AG04450 (cell line): Measurements from ENCODE around the gene HCN1. TPM values are rescaled to one million over a fixed set of nuclear protein-coding genes. Genes with fewer than 3 reads are reported as not detected.

Source experiments
- CTCF ChIA-PET: fragments of 300-600, 350-600 bp; formaldehyde crosslinking; extraction: SDS; loops from one replicate; lab custom pipeline; 2022; ENCODE audit warnings: antibody characterized with exemption, inconsistent platforms; lab: Charles Lee
- POLR2A ChIA-PET: fragments of 350-600 bp; formaldehyde crosslinking; extraction: SDS; loops from one replicate; lab custom pipeline; 2021; ENCODE audit warnings: antibody characterized with exemption, inconsistent platforms; lab: Yijun Ruan, JAX
- DNase-seq: peaks from one replicate; pipeline ENCODE4 v3.0.0-alpha.2; 2011; ENCODE audit warnings: low read depth, low spot score
- H3K27ac ChIP-seq: one replicate; pipeline ENCODE4 v1.5.1; 2012; ENCODE audit warnings: low read depth, low read length, control low read depth
- H3K27me3 ChIP-seq: one replicate; pipeline ENCODE4 v1.6.0; 2012; ENCODE audit warnings: low read length; ENCODE audit not compliant: control insufficient read depth, insufficient read depth
- H3K4me3 ChIP-seq: 2 replicates; pipeline ENCODE4 v1.5.1; 2011; ENCODE audit warnings: mild to moderate bottlenecking, low read depth, low read length, control low read depth
- H3K9me3 ChIP-seq: 2 replicates; pipeline ENCODE4 v1.5.1; 2012; ENCODE audit warnings: low read length; ENCODE audit not compliant: control insufficient read depth, insufficient read depth
- CTCF ChIP-seq: IDR thresholded peaks from 2 replicates; pipeline ENCODE4 v1.5.1; 2011; ENCODE audit warnings: low read depth, low read length, control low read depth, inconsistent platforms
- polyA minus RNA-seq: library from RNA; depleted of rRNA, polyadenylated mRNA; stranded (reverse); fragments of >200 nt; gene quantifications from 2 replicates; pipeline ENCODE4 v1.2.3, GENCODE V29; 2011; rRNA and poly(A)+ RNA removed
- polyA plus RNA-seq: library from polyadenylated mRNA; depleted of rRNA; stranded (reverse); fragments of >200 nt; gene quantifications from 2 replicates; pipeline ENCODE4 v1.2.3, GENCODE V29; 2011; rRNA removed

HCN1 gene
- polyA plus RNA-seq (not detected in 2 replicates), polyA minus RNA-seq (not detected in 2 replicates)

DNA sequence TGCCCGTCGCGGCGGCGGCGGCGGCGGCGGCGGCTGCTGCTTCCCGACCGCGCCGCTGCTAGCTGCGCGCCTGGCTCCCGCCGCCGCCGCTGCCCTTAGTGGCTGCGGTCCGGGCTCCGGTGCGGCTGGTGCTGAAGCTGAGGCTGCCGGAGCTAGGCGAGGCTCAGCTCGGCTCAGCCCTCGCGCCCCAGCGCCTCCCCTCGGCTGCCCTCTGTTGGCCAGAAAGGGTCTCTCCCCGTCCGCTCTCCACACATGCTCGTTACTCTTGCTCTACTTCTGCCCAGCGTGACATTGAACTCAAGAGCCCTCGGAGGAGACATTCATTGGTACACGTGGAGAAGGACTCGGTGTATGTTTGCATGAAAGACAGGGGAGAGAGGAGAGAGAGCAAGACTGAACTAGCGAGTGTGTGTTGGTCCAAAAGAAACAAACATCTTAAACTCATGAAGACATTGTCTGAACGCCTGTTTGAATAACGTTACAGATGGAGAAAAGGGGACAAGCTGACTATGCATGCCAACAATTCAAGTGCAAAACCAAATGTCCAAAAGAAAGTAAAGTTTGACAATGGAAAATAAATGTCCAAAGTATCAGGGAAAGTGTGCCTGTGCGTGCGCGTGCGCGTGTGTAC lies at the start of gene HCN1:
Gene HCN1 (minus strand): TSS at position 175 of the 631 bp plus-strand sequence.
- Histone ChIP-seq H3K27me3 (no peaks in the 10 kb centered on the region), H3K4me3 (no peak within 1 kb of the TSS), H3K9me3 (peaks cover 3% of the 10 kb centered on the region), H3K27ac (no peak within 1 kb of the TSS)
- no peak for DNase-seq
- peak; percentile 53 for TF ChIP-seq CTCF
- CTCF ChIA-PET = interaction anchor here (0.7 to 0.8 kb wide), 2 partner anchors 10 to 659 kb away, joined by 4 to 5 read pairs; no protein-coding TSS in a partner anchor
- POLR2A ChIA-PET = no interaction called here

GRCh38 chr5:45741110-45741509 lies 44.9 kb upstream of the HCN1 start:
- TF ChIP-seq CTCF = no peak
- Histone ChIP-seq H3K27ac (no peak overlapping the region), H3K9me3 (peaks cover 8% of the 10 kb centered on the region; the same call in 1 of the 2 replicates), H3K27me3 (no peaks in the 10 kb centered on the region), H3K4me3 (no peak overlapping the region)
- CTCF ChIA-PET = no interaction called here
- no peak for DNase-seq
- POLR2A ChIA-PET = no interaction called here

GRCh38 chr5:45737153-45737552 lies 41.0 kb upstream of the HCN1 start:
- no peak for TF ChIP-seq CTCF
- POLR2A ChIA-PET = no interaction called here
- peaks cover 12% of the 10 kb centered on the region for H3K9me3 ChIP-seq
- no peak overlapping the region for H3K27ac ChIP-seq
- no peak overlapping the region for H3K4me3 ChIP-seq
- CTCF ChIA-PET = no interaction called here
- DNase-seq = no peak
- H3K27me3 ChIP-seq = no peaks in the 10 kb centered on the region

- H3K27me3 ChIP-seq = no peaks in the 10 kb centered on the region
- POLR2A ChIA-PET = no interaction called here
- no peaks in the 10 kb centered on the region; the same call in none of the 2 replicates for H3K9me3 ChIP-seq
- CTCF ChIA-PET = no interaction called here
- H3K4me3 ChIP-seq = no peak overlapping the region
- TF ChIP-seq CTCF = no peak
- DNase-seq = no peak
- no peak overlapping the region for H3K27ac ChIP-seq
Observed at GRCh38 chr5:45725537-45725936, 29.4 kb upstream of the HCN1 start.

GRCh38 chr5:45697201-45697600 lies 1.0 kb upstream of the HCN1 start:
- TF ChIP-seq CTCF = no peak
- no peak for DNase-seq
- peaks cover 3% of the 10 kb centered on the region for H3K9me3 ChIP-seq
- H3K27ac ChIP-seq = no peak overlapping the region
- no peaks in the 10 kb centered on the region for H3K27me3 ChIP-seq
- ChIA-PET CTCF (no interaction called here), POLR2A (no interaction called here)
- H3K4me3 ChIP-seq = no peak overlapping the region
